ENCODE measurements around the gene CRACR2A. TPM values are rescaled to one million over a fixed set of nuclear protein-coding genes. Genes with fewer than 3 reads are reported as not detected.

Gene CRACR2A
- total and polyA plus RNA-seq, 5 donors from 2014 or later, result 8.2 to 42.9 (median 12.0) TPM

GRCh38 chr12:3600951-3601350, 152.0 kb downstream of the CRACR2A start:
- ATAC-seq (ENCODE audit: low read depth in 2 of 2), result no peak
- DNase-seq, result no peak
- Histone ChIP-seq H3K4me1 (ENCODE audit: control insufficient read depth, insufficient read depth, low read length, poor library complexity, severe bottlenecking) (no peaks in the 10 kb centered on the region), H3K4me3 (ENCODE audit: low read depth, low read length) (no peak overlapping the region), H3K27me3 (ENCODE audit: control insufficient read depth, insufficient read depth, low read length) (no peaks in the 10 kb centered on the region), H3K27ac (ENCODE audit: insufficient read depth, low read length, poor library complexity, severe bottlenecking) (no peak overlapping the region), H3K9me3 (ENCODE audit: control insufficient read depth in 2 of 2, low read length in 2 of 2) (no peaks in the 10 kb centered on the region), H3K36me3 (ENCODE audit: control insufficient read depth, insufficient read depth, low read length) (no peaks in the 10 kb centered on the region)
- H3K9me3 Mint-ChIP-seq, result peaks cover 0 to 2% (median 0%) of the 10 kb centered on the region in 7 donors
- H3K36me3 Mint-ChIP-seq, result no peaks in the 10 kb centered on the region
- H3K27me3 Mint-ChIP-seq, result peaks cover 5% of the 10 kb centered on the region
- H3K4me3 Mint-ChIP-seq, result no peak overlapping the region
- peaks cover 0 to 3% (median 0%) of the 10 kb centered on the region in 4 donors for H3K4me1 Mint-ChIP-seq
- H3K27ac Mint-ChIP-seq, result no peak overlapping the region

GRCh38 chr12:3600039-3600720, 152.7 kb downstream of the CRACR2A start:
- Histone ChIP-seq H3K4me3 (ENCODE audit: low read depth, low read length) (no peak overlapping the region), H3K36me3 (ENCODE audit: control insufficient read depth, insufficient read depth, low read length) (no peaks in the 10 kb centered on the region), H3K4me1 (ENCODE audit: control insufficient read depth, insufficient read depth, low read length, poor library complexity, severe bottlenecking) (no peaks in the 10 kb centered on the region), H3K9me3 (ENCODE audit: control insufficient read depth in 2 of 2, low read length in 2 of 2) (no peaks in the 10 kb centered on the region), H3K27me3 (ENCODE audit: control insufficient read depth, insufficient read depth, low read length) (no peaks in the 10 kb centered on the region), H3K27ac (ENCODE audit: insufficient read depth, low read length, poor library complexity, severe bottlenecking) (no peak overlapping the region)
- no peak for DNase-seq
- Mint-ChIP-seq H3K36me3 (no peaks in the 10 kb centered on the region), H3K4me3 (no peak overlapping the region), H3K27me3 (no peaks in the 10 kb centered on the region), H3K27ac (no peak overlapping the region), H3K9me3 (peaks cover 0 to 2% (median 0%) of the 10 kb centered on the region in 7 donors), H3K4me1 (peaks cover 0 to 3% (median 0%) of the 10 kb centered on the region in 4 donors)
- no peak for ATAC-seq (ENCODE audit: low read depth in 2 of 2)

- H3K9me3 ChIP-seq (ENCODE audit: control insufficient read depth in 2 of 2, low read length in 2 of 2), result no peaks in the 10 kb centered on the region
- Mint-ChIP-seq H3K27me3 (peaks cover under 1% of the 10 kb centered on the region), H3K9me3 (peaks cover 0 to 2% (median 0%) of the 10 kb centered on the region in 7 donors), H3K4me3 (no peak overlapping the region), H3K36me3 (no peaks in the 10 kb centered on the region), H3K27ac (no peak overlapping the region), H3K4me1 (no peaks in the 10 kb centered on the region)
- no peaks in the 10 kb centered on the region for H3K4me1 ChIP-seq (ENCODE audit: control insufficient read depth, insufficient read depth, low read length, poor library complexity, severe bottlenecking)
- ATAC-seq (ENCODE audit: low read depth in 2 of 2) (no peak), DNase-seq (no peak)
- H3K27me3 ChIP-seq (ENCODE audit: control insufficient read depth, insufficient read depth, low read length), result no peaks in the 10 kb centered on the region
- no peak overlapping the region for H3K27ac ChIP-seq (ENCODE audit: insufficient read depth, low read length, poor library complexity, severe bottlenecking)
- H3K4me3 ChIP-seq (ENCODE audit: low read depth, low read length), result no peak overlapping the region
- H3K36me3 ChIP-seq (ENCODE audit: control insufficient read depth, insufficient read depth, low read length), result no peaks in the 10 kb centered on the region
These were observed 153.7 kb downstream of the CRACR2A start for GRCh38 chr12:3598896-3599860.

- Mint-ChIP-seq H3K27ac (no peak overlapping the region), H3K4me1 (no peaks in the 10 kb centered on the region), H3K36me3 (no peaks in the 10 kb centered on the region), H3K9me3 (peaks cover 0 to 1% (median 0%) of the 10 kb centered on the region in 7 donors), H3K4me3 (no peak overlapping the region), H3K27me3 (peaks cover 9% of the 10 kb centered on the region)
- Histone ChIP-seq H3K4me3 (ENCODE audit: low read depth, low read length) (no peak overlapping the region), H3K36me3 (ENCODE audit: control insufficient read depth, insufficient read depth, low read length) (no peaks in the 10 kb centered on the region), H3K27me3 (ENCODE audit: control insufficient read depth, insufficient read depth, low read length) (no peaks in the 10 kb centered on the region), H3K4me1 (ENCODE audit: control insufficient read depth, insufficient read depth, low read length, poor library complexity, severe bottlenecking) (no peaks in the 10 kb centered on the region), H3K9me3 (ENCODE audit: control insufficient read depth in 2 of 2, low read length in 2 of 2) (no peaks in the 10 kb centered on the region), H3K27ac (ENCODE audit: insufficient read depth, low read length, poor library complexity, severe bottlenecking) (no peak overlapping the region)
- no peak for DNase-seq
- ATAC-seq (ENCODE audit: low read depth in 2 of 2), result no peak
These were observed 155.2 kb downstream of the CRACR2A start for GRCh38 chr12:3597526-3598210.

- H3K27ac Mint-ChIP-seq, result no peak overlapping the region
- DNase-seq, result no peak
These were observed 156.1 kb downstream of the CRACR2A start for GRCh38 chr12:3596703-3597415.

GRCh38 chr12:3595721-3596120, 157.2 kb downstream of the CRACR2A start:
- Mint-ChIP-seq H3K9me3 (peaks cover 0 to 6% (median 0%) of the 10 kb centered on the region in 7 donors), H3K4me3 (no peak overlapping the region), H3K4me1 (no peaks in the 10 kb centered on the region), H3K36me3 (no peaks in the 10 kb centered on the region), H3K27ac (no peak overlapping the region), H3K27me3 (peaks cover 12% of the 10 kb centered on the region)
- DNase-seq (no peak), ATAC-seq (ENCODE audit: low read depth in 2 of 2) (no peak)
- no peaks in the 10 kb centered on the region for H3K4me1 ChIP-seq (ENCODE audit: control insufficient read depth, insufficient read depth, low read length, poor library complexity, severe bottlenecking)
- no peak overlapping the region for H3K27ac ChIP-seq (ENCODE audit: insufficient read depth, low read length, poor library complexity, severe bottlenecking)
- H3K9me3 ChIP-seq (ENCODE audit: control insufficient read depth in 2 of 2, low read length in 2 of 2), result no peaks in the 10 kb centered on the region
- H3K36me3 ChIP-seq (ENCODE audit: control insufficient read depth, insufficient read depth, low read length), result no peaks in the 10 kb centered on the region
- no peaks in the 10 kb centered on the region for H3K27me3 ChIP-seq (ENCODE audit: control insufficient read depth, insufficient read depth, low read length)
- no peak overlapping the region for H3K4me3 ChIP-seq (ENCODE audit: low read depth, low read length)

More at GRCh38 chr12:3596703-3597415, 156.1 kb downstream of the CRACR2A start:
- Mint-ChIP-seq H3K9me3 (peaks cover 0 to 1% (median 0%) of the 10 kb centered on the region in 7 donors), H3K4me3 (no peak overlapping the region), H3K36me3 (no peaks in the 10 kb centered on the region), H3K27me3 (peaks cover 9% of the 10 kb centered on the region), H3K4me1 (no peaks in the 10 kb centered on the region)
- H3K27ac ChIP-seq (ENCODE audit: insufficient read depth, low read length, poor library complexity, severe bottlenecking), result no peak overlapping the region
- ATAC-seq (ENCODE audit: low read depth in 2 of 2), result no peak
- H3K4me1 ChIP-seq (ENCODE audit: control insufficient read depth, insufficient read depth, low read length, poor library complexity, severe bottlenecking), result no peaks in the 10 kb centered on the region
- H3K9me3 ChIP-seq (ENCODE audit: control insufficient read depth in 2 of 2, low read length in 2 of 2), result no peaks in the 10 kb centered on the region
- no peaks in the 10 kb centered on the region for H3K27me3 ChIP-seq (ENCODE audit: control insufficient read depth, insufficient read depth, low read length)
- no peak overlapping the region for H3K4me3 ChIP-seq (ENCODE audit: low read depth, low read length)
- no peaks in the 10 kb centered on the region for H3K36me3 ChIP-seq (ENCODE audit: control insufficient read depth, insufficient read depth, low read length)

GRCh38 chr12:3594966-3595365, 157.9 kb downstream of the CRACR2A start:
- peaks cover 13% of the 10 kb centered on the region for H3K27me3 Mint-ChIP-seq

More at GRCh38 chr12:3594966-3595365, 157.9 kb downstream of the CRACR2A start:
- Histone ChIP-seq H3K27ac (ENCODE audit: insufficient read depth, low read length, poor library complexity, severe bottlenecking) (no peak overlapping the region), H3K4me3 (ENCODE audit: low read depth, low read length) (no peak overlapping the region), H3K36me3 (ENCODE audit: control insufficient read depth, insufficient read depth, low read length) (no peaks in the 10 kb centered on the region), H3K9me3 (ENCODE audit: control insufficient read depth in 2 of 2, low read length in 2 of 2) (no peaks in the 10 kb centered on the region), H3K4me1 (ENCODE audit: control insufficient read depth, insufficient read depth, low read length, poor library complexity, severe bottlenecking) (no peaks in the 10 kb centered on the region), H3K27me3 (ENCODE audit: control insufficient read depth, insufficient read depth, low read length) (no peaks in the 10 kb centered on the region)
- no peak overlapping the region for H3K27ac Mint-ChIP-seq
- no peak for DNase-seq
- no peaks in the 10 kb centered on the region for H3K4me1 Mint-ChIP-seq
- no peak for ATAC-seq (ENCODE audit: low read depth in 2 of 2)
- no peaks in the 10 kb centered on the region for H3K36me3 Mint-ChIP-seq
- H3K4me3 Mint-ChIP-seq, result no peak overlapping the region
- H3K9me3 Mint-ChIP-seq, result peaks cover 0 to 6% (median 0%) of the 10 kb centered on the region in 7 donors

Measured in CD4-positive, CD25-positive, alpha-beta regulatory T cell (primary cell).